Muscle of arm (tissue), 12 donors: Measurements from ENCODE around the gene PDCD11. TPM values are rescaled to one million over a fixed set of nuclear protein-coding genes. Genes with fewer than 3 reads are reported as not detected.

Source experiments
- DNase-seq: peaks from one replicate; pipeline ENCODE4 v3.0.0-alpha.2; 2013
- polyA plus RNA-seq, 12 donors: library from polyadenylated mRNA; unstranded; fragments of 120-200 nt; gene quantifications; one replicate each; pipeline ENCODE4 v1.2.1, GENCODE V29; 2013; ENCODE audit not compliant: insufficient read length in 12 of 12

PDCD11 gene
- polyA plus RNA-seq, 12 donors = 18.1 to 29.8 (median 25.1) TPM; not detected in 1

DNA sequence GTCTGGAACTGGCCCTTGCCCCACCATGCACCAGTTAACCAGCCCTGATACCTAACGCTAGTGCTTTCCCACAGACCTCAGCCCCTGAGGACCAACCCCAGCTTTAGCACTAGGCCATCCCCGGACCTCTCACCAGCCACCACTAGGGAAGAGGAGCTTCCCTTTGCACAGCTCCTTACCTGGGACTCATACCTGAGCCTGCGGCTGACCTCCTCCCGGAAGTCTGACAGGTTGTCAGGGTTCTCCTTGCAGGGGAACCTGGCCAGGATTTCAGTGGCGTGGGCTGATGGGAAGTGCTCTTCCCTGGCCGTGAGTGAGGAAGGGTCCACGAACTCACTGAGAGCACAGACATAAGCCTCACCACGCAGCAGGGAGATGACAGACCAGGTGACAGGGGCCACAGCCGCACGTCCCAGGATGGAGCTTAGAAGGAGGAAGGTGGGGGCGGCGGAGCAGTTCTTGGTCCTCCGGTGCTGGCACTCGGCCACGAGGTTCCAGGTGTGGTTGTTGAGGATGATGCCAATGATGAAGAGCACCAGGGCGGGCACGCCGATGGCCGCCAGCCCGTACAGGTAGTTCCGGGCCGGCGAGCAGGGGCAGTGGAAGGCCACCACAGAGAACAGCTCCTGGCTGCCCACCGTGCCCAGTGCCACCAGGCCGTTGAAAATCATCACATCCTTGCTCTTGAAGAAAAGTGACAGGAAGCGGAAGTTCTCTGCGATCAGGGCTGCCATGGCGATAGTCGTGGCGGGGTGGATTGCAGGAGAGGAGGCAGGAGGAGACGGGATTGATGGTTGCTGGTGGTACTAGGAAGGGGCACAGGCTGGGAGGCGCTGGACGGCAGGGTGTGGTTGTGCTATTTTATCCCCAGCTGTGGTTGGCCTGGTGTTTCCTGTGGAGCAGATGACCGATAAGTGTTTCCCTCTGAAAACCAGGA, 53.0 kb downstream of the PDCD11 start:
- no peak for DNase-seq

DNA sequence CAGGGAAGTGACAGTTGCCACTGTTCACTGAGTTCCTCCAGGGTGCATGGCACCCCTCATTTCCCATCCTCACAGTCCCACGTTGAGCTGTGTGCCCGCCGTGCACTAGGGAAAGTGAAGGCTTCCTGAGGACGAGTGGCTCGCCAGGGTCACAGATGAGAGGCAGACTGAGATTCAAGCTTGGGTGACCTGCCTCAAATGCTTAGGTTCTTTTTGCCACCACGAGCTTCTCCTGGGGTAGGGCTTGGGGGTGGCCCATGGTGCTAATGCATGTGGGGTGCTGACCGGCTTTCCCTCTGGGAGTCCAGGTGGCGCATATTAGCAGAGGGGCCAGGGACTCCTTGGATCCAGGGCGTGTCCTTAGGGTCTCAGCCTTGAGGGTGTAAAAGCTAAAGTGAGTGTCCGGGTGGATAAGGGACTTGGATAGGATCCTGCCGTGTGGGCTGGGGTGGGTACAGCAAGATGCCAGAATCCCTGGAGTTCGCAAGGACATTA, 53.8 kb downstream of the PDCD11 start:
- no peak for DNase-seq

DNA sequence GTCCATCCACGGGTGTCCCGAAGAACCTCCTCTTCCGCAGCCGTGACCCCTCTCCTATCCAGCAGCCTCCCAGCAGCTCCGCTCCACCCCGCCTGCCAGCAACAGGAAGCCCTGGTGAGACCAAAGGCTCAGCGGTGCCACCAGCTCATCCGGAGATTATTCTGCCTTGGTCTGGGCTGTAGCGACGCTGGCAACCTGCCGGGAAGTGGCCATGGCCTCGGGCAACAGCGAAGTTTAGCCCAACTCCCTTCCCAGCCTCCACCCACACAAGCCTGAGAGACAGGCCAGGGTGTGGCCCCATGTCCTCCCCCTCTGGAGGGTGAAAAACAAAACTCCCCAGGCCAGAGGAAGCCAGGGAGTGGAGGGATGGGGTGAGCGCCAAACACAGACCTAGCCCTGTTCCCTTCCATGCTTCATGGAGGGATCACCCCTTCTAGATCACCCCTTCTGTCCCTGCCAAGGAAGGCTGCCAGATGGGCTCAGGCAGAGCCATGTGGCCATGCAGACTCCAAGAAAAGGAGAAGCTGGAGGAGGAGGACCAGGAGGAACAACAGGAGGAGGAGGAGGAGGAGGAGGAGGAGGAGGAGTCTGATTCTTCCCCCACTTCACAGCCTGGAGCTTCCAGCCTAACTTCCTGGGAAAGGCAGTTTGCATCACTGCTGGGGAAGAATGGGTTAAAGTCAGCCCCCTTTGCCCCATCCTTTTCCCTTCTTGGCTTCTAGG, 54.8 kb downstream of the PDCD11 start:
- DNase-seq = peak; percentile 38

DNA sequence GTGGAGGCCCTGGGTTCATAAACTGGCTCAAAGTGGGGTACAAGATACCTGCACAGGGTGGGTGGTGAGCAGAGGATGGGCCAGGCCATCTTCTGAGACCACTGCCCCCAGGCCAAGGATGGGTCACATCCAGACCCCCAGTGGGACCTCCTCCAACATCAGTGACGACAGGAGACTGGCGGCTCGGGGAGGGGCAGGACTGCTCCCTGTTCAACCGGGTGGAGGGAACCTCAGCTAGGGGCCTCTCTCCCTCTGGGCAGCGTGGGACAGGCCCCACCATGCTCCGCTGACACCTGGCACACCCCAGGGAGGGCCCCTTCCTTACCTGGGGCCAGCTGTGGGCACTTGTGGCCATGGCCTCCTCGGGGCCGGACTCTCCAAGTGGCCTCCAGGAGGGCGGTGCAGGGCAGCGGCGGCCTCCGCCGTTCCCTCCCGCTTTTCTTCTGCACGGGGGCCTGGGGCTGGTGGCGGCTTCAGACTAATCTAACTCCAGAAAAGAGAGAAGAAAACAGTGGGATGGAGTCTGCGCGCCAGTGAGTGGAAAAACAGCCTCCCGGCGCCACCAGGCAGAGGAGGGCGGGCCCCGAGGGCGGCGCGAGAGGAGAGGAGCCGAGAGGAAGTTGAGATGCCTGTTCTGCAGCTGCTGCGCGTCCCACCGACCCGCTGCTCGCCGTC, 55.5 kb downstream of the PDCD11 start, which contains the start of gene CALHM2:
TSS of gene CALHM2 (minus strand) at position 540 of the 675 bp plus-strand sequence. CDS start 2,429 bp downstream, outside the sequence.
- peak; percentile 77 for DNase-seq

DNA sequence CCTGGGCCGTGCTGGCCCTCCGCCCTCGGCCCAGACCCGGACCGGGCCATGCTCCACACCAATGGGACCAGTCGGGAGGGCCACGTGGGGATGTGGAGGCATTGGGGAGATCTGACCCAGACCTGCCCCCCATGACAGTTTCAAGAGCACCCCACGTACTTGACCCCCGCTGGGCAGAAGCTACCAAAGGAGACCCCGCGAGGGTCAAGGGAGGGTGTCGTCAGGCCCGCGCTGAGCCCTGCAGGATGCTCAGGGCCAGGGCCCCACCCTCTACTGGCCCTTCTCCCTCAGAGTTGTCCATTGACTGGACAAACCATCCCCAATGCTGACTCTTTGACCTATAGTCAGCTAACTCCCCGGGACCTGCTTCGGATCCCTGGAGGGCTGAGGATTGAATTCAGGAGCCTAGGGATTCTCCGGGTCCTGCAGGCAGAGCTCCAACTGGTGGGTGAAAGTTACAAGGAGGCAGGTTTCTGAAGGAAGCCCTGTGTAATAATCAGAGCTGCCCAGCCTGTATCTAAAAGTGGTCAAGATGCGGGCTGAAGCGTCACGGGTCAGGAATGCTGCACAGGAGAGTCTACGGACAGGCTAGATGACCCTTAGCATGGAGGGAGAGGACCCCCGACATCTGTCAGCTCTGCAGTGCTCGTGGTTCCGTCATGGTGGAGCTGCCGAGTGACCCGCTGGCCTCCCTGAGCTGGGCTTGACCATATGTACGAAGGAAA, 56.2 kb downstream of the PDCD11 start:
- no peak for DNase-seq

DNA sequence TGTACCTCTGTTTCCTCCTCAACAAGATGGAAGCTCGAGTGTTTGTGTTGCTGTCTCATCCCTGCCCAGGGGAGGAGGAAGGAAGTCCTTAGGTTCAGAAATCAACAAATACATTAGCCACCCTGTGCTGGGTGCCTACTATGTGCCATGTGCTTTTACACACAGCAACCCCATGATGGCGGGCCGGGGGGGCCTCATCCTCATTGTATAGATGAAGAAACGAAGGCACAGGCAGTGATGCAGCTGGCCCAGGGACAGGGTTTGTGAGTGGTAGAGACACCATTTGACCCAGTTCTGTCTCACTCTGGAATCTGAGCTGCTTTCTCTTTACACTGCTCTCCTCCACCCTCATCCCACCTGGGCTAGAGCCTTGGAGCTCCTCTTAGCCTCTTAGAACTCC, 57.6 kb downstream of the PDCD11 start:
- DNase-seq = no peak

DNA sequence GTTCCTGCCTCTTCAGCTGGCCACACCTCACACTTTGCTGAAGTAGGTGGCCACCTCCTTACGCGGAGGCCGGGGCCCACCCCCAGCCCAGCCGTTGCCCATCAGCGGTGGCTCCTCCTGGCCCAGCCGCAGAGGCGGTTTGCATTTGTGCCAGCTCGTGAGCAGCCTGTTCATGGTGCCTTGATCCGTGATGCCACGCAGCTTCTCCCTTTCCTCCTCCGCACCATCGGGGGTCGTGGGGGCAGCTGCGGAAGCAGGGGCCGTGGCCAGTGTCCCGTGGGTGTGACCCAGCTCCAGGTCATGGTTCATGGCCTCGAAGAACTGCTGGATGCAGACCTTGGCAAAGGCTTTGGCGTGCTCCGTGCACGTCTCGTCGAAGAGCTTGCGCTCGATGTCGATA, 58.8 kb downstream of the PDCD11 start:
- DNase-seq = no peak

DNA sequence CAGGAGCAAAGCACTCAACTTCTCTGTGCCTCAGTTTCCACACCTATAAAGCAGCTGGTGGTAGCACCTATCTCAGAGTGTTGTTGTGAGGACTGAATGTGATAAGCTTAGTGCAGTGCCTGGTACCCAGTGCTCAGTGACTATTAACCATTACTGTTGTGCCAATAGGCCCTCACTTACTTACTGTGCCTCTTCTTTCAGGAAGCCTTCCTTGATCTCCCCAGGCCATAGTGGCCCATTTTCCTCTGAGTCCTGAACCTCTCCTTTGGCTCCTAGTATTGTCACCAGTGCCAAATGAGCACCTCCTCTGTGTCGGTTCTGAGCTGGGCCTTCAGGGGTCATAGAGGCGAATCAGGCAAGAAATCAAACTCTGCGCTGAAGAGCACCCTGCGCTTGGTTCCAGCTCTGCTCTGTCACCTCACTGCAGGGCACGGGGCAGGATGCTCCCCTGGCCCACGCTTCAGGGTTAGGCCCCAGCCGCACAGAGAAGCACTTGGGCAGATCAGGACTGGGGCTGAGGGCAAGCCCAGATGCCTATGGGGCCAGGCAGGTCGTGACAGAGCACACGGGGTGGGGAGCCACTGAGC, 59.7 kb downstream of the PDCD11 start:
- DNase-seq = no peak

DNA sequence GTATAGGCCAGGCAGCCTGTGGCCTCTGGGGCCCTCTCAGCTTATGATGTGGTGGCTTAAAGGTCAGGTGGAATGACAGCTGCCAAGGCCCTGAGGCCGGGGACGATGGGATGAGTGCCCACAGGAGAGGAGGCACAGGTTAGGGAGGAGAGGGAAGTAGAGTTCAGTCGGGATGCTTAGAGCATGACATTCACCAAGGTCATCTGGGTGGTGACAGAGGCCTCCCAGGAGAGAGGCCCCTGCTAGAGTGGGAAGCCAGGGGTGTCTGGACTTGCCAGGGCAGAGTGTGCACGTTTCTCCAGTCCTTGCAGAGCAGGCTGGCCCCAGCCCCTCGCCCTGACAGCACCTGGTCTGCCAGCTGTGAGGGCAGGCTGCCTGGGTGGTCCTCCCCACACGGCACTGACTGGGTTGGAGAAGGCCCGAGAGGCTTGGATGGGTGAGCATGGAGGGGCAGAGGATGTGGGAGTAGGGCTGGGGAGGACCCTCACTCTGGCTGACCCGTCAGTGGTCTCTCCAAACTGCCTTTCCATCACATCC, 60.8 kb downstream of the PDCD11 start:
- no peak for DNase-seq

DNA sequence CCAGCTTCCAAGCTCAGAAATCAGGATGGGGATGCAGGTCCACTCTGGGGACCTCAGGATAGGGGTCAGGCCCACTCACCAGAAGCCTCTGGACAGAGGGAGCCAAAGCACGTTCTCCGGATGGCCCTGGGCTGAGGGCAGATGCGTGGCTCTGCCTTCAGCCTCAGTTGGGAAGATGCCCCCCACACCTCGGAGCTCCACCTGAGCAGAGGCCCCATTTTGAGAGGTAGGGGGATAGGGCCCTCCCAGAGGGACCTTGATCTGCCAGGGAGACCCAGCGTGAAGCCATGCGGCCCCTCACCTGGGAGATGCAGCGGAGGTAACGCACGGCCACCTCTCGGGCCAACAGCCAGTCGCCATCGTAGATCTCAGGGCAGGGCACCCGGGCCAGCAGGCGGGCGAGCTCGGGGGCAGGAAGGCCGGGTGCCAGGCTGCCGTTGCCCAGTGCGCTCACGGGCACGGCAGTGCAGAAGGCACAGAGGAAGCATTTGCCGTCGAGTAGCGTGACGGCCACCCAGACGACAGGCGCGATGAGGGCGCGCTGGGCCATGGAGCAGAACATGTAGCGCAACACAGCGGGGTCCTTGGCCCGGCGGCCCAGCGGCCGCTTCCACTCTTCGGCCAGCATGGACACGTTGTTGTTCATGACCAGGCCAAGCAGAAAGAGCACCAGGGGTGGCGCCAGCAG, 61.6 kb downstream of the PDCD11 start:
- DNase-seq = no peak

DNA sequence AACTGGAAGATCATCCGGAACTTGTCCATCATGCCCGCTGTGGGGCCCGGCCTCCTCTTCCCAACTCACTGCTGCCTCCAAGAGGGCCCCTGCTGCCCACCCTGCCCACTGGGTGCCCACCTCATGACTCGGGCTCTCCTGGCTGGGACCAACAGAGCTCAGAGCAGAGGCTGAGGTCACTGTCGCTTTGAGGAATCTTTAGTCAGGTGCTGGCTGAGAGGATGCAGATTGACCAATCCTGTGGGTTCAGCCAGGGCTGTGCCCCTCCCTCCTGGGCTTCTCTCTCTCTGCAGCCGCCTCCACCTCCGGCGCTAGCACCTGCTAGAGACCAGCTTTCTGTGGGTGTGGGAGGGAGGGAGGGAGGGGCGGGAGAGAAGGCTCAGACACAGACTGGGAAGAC, 62.3 kb downstream of the PDCD11 start, which contains the start of gene CALHM1:
TSS of gene CALHM1 (minus strand) at position 181 of the 400 bp plus-strand sequence. CDS start at position 32, 149 bp downstream.
- DNase-seq = no peak

DNA sequence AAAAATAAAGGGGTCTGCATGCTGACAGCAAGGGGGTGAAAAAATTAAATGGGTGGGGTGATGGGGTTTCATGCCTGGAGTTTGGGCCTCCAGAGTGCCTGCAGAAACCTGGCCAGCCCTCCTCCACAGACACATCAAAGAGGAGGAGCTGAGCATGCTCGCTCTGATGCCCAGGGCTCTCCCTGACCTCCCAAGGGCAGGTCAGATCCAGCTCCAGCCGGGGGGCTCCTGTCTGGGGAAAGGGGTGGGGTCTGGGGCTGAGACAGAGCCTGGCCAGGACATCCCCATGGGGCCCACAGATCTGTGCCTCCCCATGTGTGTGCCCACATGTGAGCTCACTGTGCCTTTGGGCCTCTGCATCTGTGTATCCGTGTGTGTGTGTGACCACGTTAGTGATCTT, 63.2 kb downstream of the PDCD11 start:
- DNase-seq = no peak

DNA sequence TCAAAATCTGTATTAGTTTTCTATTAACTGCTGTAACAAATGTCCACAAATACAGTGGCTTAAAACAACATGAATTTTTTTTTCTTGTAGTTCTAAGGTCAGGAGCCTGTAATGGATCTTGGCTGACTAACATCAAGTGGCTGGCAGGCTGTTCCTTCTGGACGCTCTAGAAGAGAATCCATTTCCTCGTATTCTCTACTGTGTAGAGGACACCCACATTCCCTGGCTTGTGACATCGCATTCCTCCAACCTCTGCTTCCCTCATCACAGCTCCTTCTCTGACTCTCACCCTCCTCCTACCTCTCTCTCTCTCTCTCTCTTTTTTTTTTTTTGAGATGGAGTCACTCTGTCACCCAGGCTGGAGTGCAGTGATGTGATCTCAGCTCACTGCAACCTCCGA, 67.1 kb downstream of the PDCD11 start:
- no peak for DNase-seq

DNA sequence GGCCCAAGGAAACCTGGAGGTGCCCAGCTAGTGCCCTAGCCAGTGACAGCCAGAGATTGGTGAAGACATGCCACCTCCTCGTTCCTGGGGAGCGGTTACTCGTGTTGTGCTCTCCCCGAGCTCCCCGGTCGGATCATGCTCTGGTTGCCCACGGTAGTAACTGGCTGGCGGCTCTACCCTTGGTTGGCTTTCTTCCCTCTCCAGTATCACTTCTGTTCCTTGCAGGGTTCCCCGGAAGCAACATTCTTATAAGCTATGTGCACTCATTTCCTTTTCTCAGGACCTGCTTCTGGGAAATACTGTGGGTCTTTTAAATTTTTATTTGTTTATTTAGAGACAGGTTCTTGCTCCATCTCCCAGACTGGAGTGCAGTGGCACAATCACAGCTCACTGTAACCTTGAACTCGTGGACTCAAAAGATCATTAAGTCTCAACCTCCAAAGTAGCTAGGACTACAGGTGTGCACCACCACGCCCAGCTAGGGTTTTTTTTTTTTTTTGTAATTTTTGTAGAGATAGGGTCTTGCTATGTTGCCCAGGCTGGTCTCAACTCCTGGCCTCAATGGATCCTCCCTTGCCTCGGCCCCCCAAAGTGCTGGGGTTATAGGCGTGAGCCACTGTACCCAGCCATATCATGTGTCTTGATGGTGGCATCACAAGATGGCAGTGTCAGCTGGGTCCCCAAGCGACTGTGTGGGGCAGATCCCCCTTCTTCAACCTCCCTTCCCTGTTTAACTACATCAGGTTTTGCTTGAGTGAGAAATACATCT, 69.2 kb downstream of the PDCD11 start:
- no peak for DNase-seq

DNA sequence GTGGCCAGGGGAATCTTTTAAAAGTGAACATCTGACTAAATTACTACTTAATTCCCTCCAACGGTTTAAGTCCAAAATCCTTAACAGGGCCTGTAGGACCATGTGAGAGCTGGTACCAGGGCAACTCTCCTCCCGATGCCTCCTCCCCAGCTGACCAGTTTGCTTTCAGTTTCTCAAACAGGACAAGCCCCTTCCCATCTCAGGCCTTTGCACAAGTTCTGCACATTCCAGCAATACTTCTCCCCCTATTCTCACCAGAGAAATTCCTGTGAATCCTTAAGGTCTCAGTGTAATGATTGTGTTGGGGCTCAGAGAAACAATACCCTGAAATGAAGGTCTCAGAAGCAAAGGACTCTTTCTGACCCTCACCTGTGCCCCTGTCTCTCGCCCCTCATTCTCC, 70.3 kb downstream of the PDCD11 start:
- no peak for DNase-seq

DNA sequence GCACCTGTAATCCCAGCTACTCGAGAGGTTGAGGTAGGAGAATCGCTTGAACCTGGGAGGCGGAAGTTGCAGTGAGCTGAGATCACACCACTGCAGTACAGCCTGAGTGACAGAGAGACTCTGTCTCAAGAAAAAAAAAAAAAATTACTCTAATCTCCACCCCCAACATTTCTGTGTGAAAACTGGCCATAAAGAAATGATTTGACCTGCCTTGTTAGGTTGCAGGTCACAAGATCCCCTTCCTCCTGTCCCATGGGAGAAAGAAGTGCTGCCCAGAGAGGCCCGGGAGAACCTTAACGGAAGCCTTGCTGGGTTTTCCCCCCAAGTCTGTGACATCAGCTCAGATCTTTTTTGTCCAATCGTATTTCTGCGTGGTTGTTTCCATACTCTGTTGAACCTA, 71.0 kb downstream of the PDCD11 start:
- DNase-seq = no peak

DNA sequence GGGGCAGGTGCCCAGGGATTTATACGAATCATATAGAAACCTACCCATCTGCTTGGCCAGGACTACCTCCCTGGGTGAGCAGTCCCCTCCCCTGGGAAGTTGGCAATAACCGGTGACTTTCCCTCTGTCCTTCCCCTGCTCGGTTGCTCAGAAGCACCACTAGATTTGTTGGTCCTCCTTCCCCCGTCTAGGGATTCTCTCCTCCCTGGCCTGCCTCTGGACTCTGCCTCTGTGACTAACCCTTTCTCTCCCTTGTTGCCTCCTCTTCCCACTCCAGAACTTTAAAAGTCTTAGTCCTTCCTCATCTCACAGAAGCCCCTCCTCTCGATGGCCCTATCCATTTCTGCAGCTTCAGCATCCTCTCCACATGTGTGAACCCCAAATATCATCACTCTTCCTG, 72.8 kb downstream of the PDCD11 start:
- DNase-seq = no peak

DNA sequence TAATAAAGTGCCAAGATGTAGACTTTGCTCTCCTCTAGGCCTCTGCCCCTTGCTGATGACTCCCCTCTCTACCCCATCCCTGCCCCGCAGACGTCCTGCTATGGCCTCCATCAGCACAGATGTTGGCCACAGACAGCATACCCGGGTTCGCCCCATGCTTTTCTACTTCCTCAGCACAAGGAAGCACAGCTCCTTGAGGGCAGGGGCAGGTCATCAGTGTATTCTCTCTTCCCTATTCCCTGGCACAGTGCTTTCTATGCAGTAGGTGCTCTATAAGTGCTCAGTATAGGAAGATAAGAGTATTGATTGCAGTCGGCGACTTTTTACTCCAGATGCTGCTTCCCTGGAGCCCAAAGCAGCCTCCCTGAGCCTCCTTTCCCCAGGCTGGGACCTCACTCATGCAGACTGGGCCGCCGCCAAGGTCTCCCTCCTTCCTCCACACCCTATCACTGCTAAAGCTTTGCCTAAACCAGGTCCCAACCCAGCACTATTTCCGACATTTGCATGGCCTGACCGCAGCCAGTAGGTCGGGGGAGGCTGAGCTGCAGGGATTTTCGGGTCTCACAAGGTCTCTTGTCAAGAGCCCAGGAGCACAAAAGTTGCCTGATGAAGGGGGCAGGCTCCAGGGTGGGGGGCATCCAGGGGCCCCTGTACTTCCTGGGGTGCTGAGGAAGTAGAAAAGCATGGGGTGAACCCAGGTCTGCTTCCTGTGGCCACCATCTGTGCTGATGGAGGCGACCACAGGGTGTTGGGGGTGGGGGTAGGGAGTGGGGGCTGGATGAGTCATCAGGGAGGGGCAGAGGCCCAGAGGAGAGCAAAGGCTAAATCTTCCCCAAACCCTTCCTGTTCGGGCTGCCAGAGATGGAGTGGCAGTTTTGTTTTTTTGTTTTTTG, 74.6 kb downstream of the PDCD11 start:
- DNase-seq = no peak
